HEK293 (cell line): Measurements from ENCODE around the gene RBM7.

Source experiments
- ZNF302 ChIP-seq: fragments of 450-650 bp; formaldehyde crosslinking; IDR thresholded peaks from 2 replicates; pipeline ENCODE4 v1.5.1; 2016; ENCODE audit warnings: missing biosample characterization, missing genetic modification characterization, low read depth
- TF ChIP-seq, protein P1 (sequence below): fragments of 450-650 bp; formaldehyde crosslinking; IDR thresholded peaks from 2 replicates; pipeline ENCODE4 v1.5.1; 2016; ENCODE audit warnings: missing biosample characterization, missing genetic modification characterization

GRCh38 chr11:114368918-114369680 lies 31.4 kb upstream of the RBM7 start:
- TF ChIP-seq, protein P1, sequence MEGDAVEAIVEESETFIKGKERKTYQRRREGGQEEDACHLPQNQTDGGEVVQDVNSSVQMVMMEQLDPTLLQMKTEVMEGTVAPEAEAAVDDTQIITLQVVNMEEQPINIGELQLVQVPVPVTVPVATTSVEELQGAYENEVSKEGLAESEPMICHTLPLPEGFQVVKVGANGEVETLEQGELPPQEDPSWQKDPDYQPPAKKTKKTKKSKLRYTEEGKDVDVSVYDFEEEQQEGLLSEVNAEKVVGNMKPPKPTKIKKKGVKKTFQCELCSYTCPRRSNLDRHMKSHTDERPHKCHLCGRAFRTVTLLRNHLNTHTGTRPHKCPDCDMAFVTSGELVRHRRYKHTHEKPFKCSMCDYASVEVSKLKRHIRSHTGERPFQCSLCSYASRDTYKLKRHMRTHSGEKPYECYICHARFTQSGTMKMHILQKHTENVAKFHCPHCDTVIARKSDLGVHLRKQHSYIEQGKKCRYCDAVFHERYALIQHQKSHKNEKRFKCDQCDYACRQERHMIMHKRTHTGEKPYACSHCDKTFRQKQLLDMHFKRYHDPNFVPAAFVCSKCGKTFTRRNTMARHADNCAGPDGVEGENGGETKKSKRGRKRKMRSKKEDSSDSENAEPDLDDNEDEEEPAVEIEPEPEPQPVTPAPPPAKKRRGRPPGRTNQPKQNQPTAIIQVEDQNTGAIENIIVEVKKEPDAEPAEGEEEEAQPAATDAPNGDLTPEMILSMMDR (tag by site-specific recombination), result no peak
- TF ChIP-seq ZNF302 (tag by site-specific recombination), result no peak
